BJ (cell line): ENCODE measurements around the gene SAPCD1. TPM values are rescaled to one million over a fixed set of nuclear protein-coding genes. Genes with fewer than 3 reads are reported as not detected.

Experiments
- CTCF ChIA-PET: fragments of 350-600 bp; formaldehyde crosslinking; extraction: SDS; loops from one replicate; lab custom pipeline; 2021; ENCODE audit warnings: antibody characterized with exemption, inconsistent platforms; lab: Yijun Ruan, JAX
- POLR2A ChIA-PET: fragments of 300-600 bp; sonication (Branson Sonifier 250); formaldehyde crosslinking; extraction: SDS; loops from one replicate; lab custom pipeline; 2021; ENCODE audit warnings: antibody characterized with exemption; lab: Charles Lee
- DNase-seq: peaks from one replicate; pipeline ENCODE4 v3.0.0-alpha.2; 2011; ENCODE audit warnings: low read depth
- H3K27me3 ChIP-seq: 2 replicates; pipeline ENCODE4 v1.6.0; 2011; ENCODE audit warnings: low read length; ENCODE audit not compliant: control insufficient read depth, insufficient read depth
- H3K36me3 ChIP-seq: 2 replicates; pipeline ENCODE4 v1.5.1; 2011; ENCODE audit warnings: low read length; ENCODE audit not compliant: control insufficient read depth, insufficient read depth
- H3K4me3 ChIP-seq: 2 replicates; pipeline ENCODE4 v1.5.1; 2011; ENCODE audit warnings: low read depth, mild to moderate bottlenecking, control low read depth, low read length
- polyA plus RNA-seq: library from polyadenylated mRNA; depleted of rRNA; stranded (reverse); fragments of >200 nt; gene quantifications from 2 replicates; pipeline ENCODE4 v1.2.3, GENCODE V29; 2011
- TF ChIP-seq, protein P1 (sequence below): IDR thresholded peaks from 2 replicates; pipeline ENCODE4 v1.5.1; 2011; ENCODE audit warnings: low read depth, mild to moderate bottlenecking, control low read depth, inconsistent platforms, low read length, moderate library complexity; ENCODE audit not compliant: insufficient read depth

The SAPCD1 gene
- polyA plus RNA-seq, 1 experiment, result 1.2 TPM

DNA sequence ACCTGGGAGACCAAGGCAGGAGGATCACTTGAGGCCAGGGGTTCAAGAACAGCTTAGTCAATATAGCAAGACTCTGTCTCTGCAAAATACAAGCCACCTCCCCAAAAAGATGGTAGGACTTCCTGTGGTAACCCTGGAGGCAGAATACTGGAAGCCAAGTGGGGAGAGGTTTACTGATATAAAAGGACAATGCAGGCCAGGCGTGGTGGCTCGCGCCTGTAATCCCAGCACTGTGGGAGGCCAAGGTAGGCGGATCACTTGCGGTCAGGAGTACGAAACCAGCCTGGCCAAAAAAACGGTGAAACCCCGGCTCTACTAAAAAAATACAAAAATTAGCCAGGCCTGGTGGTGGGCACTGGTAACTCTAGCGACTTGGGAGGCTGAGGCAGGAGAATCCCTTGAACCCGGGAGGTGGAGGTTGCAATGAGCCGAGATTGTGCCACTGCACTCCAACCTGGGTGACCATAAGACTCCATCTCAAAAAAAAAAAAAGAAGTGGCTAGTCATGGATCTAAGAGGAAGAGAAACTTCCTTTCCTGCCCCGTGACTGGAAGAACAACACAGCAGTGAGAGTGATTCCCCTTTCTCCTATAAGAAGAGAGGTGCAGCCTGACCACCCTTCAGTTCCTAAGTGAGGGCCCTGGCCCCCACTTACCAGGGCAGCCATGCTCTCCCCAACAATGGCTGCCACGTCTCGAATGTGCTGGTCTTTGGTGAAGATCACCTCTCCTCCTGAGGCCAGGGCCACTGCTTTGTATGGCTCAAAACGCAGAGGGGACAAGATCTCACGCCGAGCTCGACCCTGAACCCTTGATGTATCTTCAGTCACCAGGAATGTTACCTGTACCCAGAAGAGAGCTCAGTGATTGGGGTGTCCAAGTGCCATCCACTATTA lies 6.2 kb downstream of the SAPCD1 start:
- Histone ChIP-seq H3K4me3 (no peak overlapping the region), H3K36me3 (no peaks in the 10 kb centered on the region), H3K27me3 (no peaks in the 10 kb centered on the region)
- DNase-seq, result no peak
- TF ChIP-seq, protein P1, sequence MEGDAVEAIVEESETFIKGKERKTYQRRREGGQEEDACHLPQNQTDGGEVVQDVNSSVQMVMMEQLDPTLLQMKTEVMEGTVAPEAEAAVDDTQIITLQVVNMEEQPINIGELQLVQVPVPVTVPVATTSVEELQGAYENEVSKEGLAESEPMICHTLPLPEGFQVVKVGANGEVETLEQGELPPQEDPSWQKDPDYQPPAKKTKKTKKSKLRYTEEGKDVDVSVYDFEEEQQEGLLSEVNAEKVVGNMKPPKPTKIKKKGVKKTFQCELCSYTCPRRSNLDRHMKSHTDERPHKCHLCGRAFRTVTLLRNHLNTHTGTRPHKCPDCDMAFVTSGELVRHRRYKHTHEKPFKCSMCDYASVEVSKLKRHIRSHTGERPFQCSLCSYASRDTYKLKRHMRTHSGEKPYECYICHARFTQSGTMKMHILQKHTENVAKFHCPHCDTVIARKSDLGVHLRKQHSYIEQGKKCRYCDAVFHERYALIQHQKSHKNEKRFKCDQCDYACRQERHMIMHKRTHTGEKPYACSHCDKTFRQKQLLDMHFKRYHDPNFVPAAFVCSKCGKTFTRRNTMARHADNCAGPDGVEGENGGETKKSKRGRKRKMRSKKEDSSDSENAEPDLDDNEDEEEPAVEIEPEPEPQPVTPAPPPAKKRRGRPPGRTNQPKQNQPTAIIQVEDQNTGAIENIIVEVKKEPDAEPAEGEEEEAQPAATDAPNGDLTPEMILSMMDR, result no peak
- CTCF ChIA-PET, result interaction anchor here (1.1 to 3.3 kb wide), 11 partner anchors 10 to 57 kb away, joined by 4 to 35 read pairs (median 12); partner anchors contain the start of genes CLIC1, DDAH2, MPIG6B and MSH5
- POLR2A ChIA-PET, result no interaction called here

DNA sequence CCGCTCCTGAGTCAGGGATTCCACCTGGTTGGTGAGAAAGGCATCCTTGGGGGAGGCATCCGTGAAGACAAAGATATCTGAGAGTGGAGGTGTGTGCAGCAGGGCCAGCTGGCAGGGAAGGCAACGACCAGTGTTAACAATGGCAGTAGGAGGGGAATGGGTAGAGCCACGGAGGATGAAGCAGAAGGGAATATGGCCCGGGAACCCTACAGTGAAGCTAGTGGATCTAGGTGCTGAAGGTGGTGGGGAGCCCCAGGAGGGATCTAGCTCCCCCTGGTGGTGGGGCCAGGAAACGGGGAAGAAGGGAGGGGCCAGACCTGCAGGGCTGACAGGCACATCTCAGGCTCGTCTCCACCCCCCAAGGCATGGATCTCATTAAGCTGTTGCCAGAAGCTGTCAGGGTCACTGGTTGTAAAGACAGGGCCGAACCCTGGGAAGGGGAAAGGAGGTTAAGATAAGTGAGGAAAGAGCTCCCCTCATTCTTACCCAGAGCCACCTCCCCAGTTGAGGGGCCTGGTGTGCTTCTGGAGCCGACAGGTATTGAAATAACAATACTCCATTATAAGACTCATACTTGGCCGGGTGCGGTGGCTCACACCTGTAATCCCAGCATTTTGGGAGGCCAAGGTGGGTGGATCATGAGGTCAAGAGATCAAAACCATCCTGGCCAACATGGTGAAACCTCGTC lies 7.4 kb downstream of the SAPCD1 start:
- POLR2A ChIA-PET, result interaction anchor here (0.6 to 0.7 kb wide), 2 partner anchors 33 to 64 kb away, joined by 3 read pairs; no protein-coding TSS in a partner anchor

DNA sequence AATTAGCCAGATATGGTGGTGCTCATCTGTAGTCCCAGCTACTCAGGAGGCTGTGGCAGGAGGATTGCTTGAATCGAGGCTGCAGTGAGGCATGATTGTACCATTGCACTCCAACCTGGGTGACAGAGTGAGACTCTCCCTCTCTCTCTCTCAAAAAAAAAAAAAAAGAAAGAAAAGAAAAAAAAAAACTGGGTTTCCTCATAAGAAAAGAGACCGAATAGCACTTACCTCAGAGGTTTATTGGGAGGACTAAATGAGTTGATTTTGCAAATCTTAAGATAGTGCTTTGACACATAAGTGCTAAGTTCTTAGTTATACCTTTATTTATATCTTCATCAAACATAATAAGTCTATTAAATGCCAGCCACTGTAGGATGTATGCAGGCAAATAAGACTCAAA lies 8.4 kb downstream of the SAPCD1 start:
- H3K27me3 ChIP-seq, result no peaks in the 10 kb centered on the region
- DNase-seq, result no peak
- TF ChIP-seq, protein P1, result no peak
- ChIA-PET POLR2A (no interaction called here), CTCF (interaction anchor here (0.6 to 3.3 kb wide), 16 partner anchors 20 to 1311 kb away, joined by 3 to 35 read pairs (median 9); partner anchors contain the start of genes ABHD16A, CLIC1, DDAH2 and HSPA1A)
- H3K4me3 ChIP-seq, result no peak overlapping the region
- H3K36me3 ChIP-seq, result no peaks in the 10 kb centered on the region

More for the DNA sequence above, 7.4 kb downstream of the SAPCD1 start:
- CTCF ChIA-PET, result interaction anchor here (0.5 to 3.3 kb wide), 28 partner anchors 10 to 109 kb away, joined by 3 to 35 read pairs (median 6); partner anchors contain the start of genes C6orf47, CLIC1, DDAH2 and HSPA1A
- DNase-seq, result no peak
- H3K4me3 ChIP-seq, result no peak overlapping the region
- TF ChIP-seq, protein P1, result peak; percentile 91
- no peaks in the 10 kb centered on the region for H3K27me3 ChIP-seq
- no peaks in the 10 kb centered on the region for H3K36me3 ChIP-seq

DNA sequence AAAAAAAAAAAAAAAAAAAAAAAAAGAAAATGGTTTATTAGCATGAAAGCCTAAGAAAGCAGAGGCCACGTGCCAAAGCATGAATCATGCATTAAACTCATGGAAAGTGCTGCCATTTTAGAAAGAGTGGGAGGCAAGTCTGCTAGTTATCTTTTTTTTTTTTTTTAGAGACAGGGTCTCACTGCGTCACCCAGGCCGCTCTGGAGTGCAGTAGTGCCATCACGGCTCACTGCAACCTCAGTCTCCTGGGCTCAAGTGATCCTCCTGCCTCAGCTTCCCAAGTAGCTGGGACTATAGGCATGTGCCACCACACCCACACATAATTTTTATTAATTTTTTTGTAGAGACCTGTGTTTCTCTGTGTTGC lies 9.5 kb downstream of the SAPCD1 start:
- Histone ChIP-seq H3K27me3 (no peaks in the 10 kb centered on the region), H3K4me3 (no peak overlapping the region), H3K36me3 (no peaks in the 10 kb centered on the region)
- DNase-seq, result no peak
- ChIA-PET CTCF (interaction anchor here (1.0 to 3.3 kb wide), 8 partner anchors 19 to 181 kb away, joined by 3 to 19 read pairs (median 4); partner anchors contain the start of genes HSPA1B and LY6G6F), POLR2A (no interaction called here)
- TF ChIP-seq, protein P1, result no peak

DNA sequence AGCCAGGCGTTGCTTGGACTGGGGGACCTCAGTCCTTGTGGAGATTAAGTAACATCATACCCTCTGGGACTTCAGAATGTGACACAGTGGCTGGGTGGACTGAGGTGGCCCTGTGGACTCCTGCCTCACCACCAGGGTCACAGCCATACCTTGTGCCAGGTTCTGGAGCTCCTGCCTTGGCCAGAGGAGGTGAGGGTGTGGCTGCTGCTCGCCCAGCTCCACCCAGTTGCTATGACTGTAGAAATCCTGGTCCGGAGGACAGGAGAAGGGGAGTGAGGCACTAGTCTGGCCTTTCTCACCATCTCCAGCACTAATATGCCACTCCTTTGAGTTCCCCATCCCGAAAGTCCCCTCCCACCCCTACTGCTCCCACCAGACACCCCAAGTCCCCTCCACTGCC lies 12.7 kb downstream of the SAPCD1 start:
- no peak for DNase-seq
- ChIA-PET POLR2A (no interaction called here), CTCF (interaction anchor here (1.0 to 2.0 kb wide), 6 partner anchors 16 to 229 kb away, joined by 3 to 6 read pairs (median 3); partner anchors contain the start of genes ATP6V1G2, MSH5 and NEU1)
- Histone ChIP-seq H3K27me3 (no peaks in the 10 kb centered on the region), H3K36me3 (peaks cover 10% of the 10 kb centered on the region), H3K4me3 (no peak overlapping the region)
- TF ChIP-seq, protein P1, result no peak
